ENCODE data around the gene RPL7L1. TPM values are rescaled to one million over a fixed set of nuclear protein-coding genes. Genes with fewer than 3 reads are reported as not detected.

The RPL7L1 gene
- total RNA-seq, 1 donor from 2014 or later: 64.5 TPM

DNA sequence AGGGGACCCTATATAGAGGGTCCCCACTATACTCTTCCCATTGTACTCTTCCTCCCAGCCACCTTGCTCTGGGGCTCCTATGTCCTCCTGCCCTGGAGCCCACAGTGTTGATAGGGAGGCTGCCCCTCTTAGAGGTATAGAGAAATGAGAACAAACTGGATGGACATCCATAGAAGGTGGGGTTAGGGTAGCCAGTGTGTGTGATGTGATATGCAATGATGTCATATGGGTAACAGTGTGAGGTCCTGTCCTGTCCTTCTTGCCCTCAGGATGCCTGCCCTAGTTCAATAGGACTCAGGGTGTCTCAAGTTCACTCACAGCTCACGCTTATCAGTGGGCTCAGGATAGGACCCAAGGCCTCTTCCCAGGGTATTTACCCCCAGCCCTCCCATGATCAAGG is 36.9 kb downstream of the RPL7L1 start:
- Histone ChIP-seq H3K36me3 (no peaks in the 10 kb centered on the region), H3K4me1 (peaks cover 7% of the 10 kb centered on the region), H3K27me3 (ENCODE audit: low read depth) (peaks cover 7% of the 10 kb centered on the region), H3K4me3 (no peak overlapping the region), H3K9me3 (no peaks in the 10 kb centered on the region), H3K27ac (no peak overlapping the region)
- ATAC-seq: no peak
- intact Hi-C loops (cut with DNase I): no loop called here
- TF ChIP-seq, protein P1, sequence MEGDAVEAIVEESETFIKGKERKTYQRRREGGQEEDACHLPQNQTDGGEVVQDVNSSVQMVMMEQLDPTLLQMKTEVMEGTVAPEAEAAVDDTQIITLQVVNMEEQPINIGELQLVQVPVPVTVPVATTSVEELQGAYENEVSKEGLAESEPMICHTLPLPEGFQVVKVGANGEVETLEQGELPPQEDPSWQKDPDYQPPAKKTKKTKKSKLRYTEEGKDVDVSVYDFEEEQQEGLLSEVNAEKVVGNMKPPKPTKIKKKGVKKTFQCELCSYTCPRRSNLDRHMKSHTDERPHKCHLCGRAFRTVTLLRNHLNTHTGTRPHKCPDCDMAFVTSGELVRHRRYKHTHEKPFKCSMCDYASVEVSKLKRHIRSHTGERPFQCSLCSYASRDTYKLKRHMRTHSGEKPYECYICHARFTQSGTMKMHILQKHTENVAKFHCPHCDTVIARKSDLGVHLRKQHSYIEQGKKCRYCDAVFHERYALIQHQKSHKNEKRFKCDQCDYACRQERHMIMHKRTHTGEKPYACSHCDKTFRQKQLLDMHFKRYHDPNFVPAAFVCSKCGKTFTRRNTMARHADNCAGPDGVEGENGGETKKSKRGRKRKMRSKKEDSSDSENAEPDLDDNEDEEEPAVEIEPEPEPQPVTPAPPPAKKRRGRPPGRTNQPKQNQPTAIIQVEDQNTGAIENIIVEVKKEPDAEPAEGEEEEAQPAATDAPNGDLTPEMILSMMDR (IDR thresholded peaks at IDR 0.05): no peak
- no peak for DNase-seq

DNA sequence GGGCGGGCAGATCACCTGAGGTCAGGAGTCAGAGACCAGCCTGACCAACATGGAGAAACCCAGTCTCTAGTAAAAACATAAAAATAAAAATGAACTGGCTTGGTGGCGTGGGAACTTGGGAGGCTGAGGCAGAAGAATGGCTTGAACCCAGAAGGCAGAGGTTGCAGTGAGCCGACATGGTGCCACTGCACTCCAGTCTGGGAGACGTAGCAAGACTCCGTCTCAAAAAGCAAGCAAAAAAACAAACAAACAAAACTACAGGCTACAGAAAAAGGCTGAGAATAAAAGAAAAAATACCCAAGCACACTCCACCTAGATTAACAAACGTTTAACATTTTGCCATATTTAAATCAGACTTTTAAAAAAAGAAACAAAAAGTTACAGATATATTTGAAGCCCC is 42.4 kb downstream of the RPL7L1 start:
- TF ChIP-seq, protein P1 (IDR thresholded peaks at IDR 0.05): no peak
- Histone ChIP-seq H3K9me3 (no peaks in the 10 kb centered on the region), H3K27me3 (ENCODE audit: low read depth) (no peaks in the 10 kb centered on the region), H3K4me1 (peaks cover 5% of the 10 kb centered on the region), H3K4me3 (no peak overlapping the region), H3K27ac (no peak overlapping the region), H3K36me3 (no peaks in the 10 kb centered on the region)
- DNase-seq: no peak
- intact Hi-C loops (cut with DNase I): no loop called here
- ATAC-seq: no peak

DNA sequence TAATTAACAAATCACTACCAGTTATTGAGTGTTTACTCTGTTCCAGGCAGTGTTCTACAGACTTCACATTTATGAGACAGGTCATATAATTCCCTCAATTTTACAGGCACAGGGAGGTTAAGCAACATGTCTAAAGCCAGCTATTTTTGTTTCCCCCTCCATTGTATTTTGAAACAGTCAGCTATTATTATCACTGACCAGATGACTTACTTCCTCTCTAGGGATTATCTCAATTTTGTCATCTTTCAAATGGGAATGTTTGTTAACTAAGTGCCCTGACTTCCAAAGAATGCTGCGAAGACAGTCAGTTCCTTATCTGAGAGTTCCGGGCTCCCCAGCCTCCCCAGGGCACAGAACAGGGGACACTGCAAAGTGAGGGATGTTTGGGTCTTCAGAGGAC is 44.2 kb downstream of the RPL7L1 start:
- H3K9me3 ChIP-seq: no peaks in the 10 kb centered on the region
- TF ChIP-seq, protein P1 (IDR thresholded peaks at IDR 0.05): no peak
- H3K4me1 ChIP-seq: peaks cover 5% of the 10 kb centered on the region
- H3K4me3 ChIP-seq: peak overlapping the region; percentile 23
- H3K27ac ChIP-seq: no peak overlapping the region
- DNase-seq (no peak), ATAC-seq (peak; percentile 5 to 41)
- no peaks in the 10 kb centered on the region for H3K36me3 ChIP-seq
- H3K27me3 ChIP-seq (ENCODE audit: low read depth): no peaks in the 10 kb centered on the region
- intact Hi-C loops (cut with DNase I): no loop called here

DNA sequence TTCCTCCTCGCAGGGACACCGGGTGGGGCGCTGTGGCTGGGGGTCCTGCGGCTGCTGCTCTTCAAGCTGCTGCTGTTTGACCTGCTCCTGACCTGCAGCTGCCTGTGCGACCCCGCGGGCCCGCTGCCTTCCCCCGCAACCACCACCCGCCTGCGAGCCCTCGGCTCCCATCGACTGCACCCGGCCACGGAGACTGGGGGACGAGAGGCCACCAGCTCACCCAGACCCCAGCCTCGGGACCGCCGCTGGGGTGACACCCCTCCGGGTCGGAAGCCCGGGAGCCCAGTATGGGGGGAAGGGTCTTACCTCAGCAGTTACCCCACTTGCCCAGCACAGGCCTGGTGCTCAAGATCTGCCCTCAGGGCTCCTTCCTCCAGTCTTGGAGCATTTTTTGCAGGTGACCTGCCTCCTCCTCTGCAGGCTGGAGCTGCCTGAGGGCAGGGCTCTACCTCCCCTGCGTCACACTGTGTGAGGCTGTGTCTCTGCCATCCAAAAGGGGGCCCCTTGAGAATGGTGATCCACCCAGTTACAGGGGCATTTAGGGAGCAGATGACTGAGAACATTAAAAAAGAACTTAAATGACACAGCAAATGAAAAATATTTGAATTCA is 45.9 kb downstream of the RPL7L1 start:
- Histone ChIP-seq H3K4me1 (peaks cover 9% of the 10 kb centered on the region), H3K9me3 (no peaks in the 10 kb centered on the region), H3K27me3 (ENCODE audit: low read depth) (no peaks in the 10 kb centered on the region), H3K27ac (no peak overlapping the region), H3K36me3 (no peaks in the 10 kb centered on the region), H3K4me3 (no peak overlapping the region)
- DNase-seq (no peak), ATAC-seq (no peak)
- intact Hi-C loops (cut with DNase I): no loop called here
- TF ChIP-seq, protein P1 (IDR thresholded peaks at IDR 0.05): no peak

DNA sequence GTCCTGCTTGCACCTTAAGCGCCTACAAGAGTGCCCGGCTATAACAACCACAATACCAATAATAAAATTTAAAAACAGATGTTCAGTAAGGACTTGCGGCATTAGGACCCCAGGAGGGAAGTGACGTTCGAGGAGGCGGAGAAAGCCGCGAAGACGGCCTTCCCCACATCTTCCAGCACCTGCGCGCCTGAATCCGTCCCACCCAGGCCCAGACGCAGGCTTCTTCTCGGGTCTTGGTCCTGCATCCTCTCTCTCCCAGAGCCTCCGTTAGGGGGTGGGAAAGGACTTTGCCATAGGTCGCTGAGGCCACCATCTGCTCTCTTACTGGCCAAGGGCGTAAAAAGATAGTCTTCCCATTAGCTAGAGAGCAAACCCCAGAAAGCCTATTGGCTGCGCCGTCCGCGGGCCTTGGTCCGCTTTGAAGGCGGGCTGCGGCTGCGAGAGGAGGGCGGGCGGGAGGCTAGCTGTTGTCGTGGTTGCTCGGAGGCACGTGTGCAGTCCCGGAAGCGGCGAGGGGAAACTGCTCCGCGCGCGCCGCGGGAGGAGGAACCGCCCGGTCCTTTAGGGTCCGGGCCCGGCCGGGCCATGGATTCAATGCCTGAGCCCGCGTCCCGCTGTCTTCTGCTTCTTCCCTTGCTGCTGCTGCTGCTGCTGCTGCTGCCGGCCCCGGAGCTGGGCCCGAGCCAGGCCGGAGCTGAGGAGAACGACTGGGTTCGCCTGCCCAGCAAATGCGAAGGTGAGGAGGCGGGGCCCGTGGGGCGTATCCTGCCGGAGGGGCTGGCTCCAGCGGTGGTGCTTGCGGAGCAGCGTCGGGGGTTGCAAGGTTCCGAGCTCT is 49.8 kb downstream of the RPL7L1 start, which contains the start of gene CNPY3:
CNPY3 (plus strand) TSS at position 495 of the 835 bp plus-strand sequence; CDS start at position 586, 91 bp downstream.
- ATAC-seq (peak; percentile 97), DNase-seq (peak; percentile 96)
- TF ChIP-seq, protein P1 (IDR thresholded peaks at IDR 0.05): no peak
- H3K27ac ChIP-seq: peak within 1 kb of the TSS; percentile 93
- H3K4me1 ChIP-seq: peaks cover 43% of the 10 kb centered on the region
- no peaks in the 10 kb centered on the region for H3K9me3 ChIP-seq
- peak within 1 kb of the TSS; percentile 96 for H3K4me3 ChIP-seq
- intact Hi-C loops (cut with DNase I): no loop called here
- peaks cover 15% of the 10 kb centered on the region for H3K36me3 ChIP-seq
- no peaks in the 10 kb centered on the region for H3K27me3 ChIP-seq (ENCODE audit: low read depth)

Measured in lower lobe of right lung (tissue), 2 donors.